Hematopoietic multipotent progenitor cell treated with erythropoietin and hydrocortisone succinate and interleukin-3 and kit ligand, for 8 days (in vitro differentiated cells): ENCODE results near the gene GALNT10.

Experiments used
- DNase-seq: peaks from one replicate; pipeline ENCODE4 v3.0.0-alpha.2; 2015

Gene GALNT10

DNA sequence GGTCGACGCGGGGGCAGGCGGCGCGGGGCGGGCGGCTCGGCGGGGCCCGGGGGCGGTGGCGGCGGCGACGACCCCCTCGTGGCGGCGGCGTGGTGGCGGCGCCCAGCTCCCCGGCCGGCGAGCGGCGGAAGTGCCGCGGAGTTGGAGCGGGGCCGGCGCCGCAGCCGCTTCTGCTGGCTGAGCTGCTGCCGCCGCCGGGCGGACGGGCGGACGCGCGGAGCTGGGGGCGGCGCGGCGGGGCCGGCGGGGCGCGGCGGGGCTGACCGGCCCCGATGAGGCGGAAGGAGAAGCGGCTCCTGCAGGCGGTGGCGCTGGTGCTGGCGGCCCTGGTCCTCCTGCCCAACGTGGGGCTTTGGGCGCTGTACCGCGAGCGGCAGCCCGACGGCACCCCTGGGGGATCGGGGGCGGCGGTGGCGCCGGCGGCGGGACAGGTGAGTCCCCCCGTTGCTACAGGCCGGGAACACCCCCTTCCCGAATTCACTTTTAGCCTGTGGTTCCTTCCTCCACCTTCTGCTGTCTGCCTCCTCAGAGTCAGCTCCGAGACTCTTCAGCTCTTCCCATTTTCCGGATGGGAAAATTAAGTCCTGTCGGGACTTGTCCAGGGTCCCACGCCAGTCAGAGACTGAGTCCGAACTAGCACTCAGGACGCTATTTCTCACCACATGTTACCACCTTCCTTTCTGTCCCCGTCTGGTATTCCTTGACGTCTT is at the start of gene GALNT10:
GALNT10 (plus strand) TSS at position 139 of the 710 bp plus-strand sequence; CDS start at position 273, 134 bp downstream.
- peak; percentile 59 for DNase-seq

GRCh38 chr5:154141745-154142221 is 48.8 kb upstream of the GALNT10 start:
- DNase-seq: no peak

DNA sequence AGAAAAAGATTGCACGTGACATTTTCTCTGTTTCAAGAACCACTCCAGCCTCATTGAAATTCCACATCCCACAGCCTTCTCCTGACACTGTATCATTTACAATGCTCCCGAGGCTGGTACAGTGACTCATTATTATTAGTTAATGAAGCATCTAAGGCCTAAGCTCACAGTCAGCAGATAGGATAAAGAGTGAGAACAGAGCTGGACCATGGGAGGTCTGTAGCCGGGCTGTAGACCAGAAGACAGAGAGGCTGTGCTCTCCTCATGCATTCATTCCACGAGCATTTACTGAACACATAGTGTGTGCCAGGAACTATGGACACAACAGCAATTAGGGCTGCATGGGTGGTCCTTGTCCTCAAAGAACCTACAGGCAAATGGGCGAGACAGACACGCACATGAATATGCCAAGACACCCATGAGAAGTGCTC is 47.3 kb upstream of the GALNT10 start:
- DNase-seq: no peak

GRCh38 chr5:154145268-154145667 is 45.3 kb upstream of the GALNT10 start:
- DNase-seq: no peak

DNA sequence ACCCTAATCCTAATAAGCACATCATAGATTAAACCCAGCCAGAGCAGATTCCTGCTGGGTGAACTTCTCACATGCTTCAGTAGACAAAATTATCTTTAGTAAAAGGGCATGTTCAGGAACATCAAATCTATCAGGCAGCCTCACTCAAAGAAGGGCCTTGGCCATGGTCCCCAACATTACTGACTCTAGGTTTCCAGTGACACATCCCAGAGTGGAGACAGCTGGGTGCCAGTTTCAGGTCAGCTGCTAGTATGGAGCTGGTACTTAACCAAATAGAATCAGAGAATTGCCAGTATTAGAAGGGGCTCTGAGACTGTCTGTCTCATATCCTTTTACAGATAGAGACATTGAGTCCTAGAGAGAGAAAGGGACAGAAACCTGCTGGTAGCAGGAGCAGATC is 44.1 kb upstream of the GALNT10 start:
- DNase-seq: no peak

- no peak for DNase-seq
Observed at GRCh38 chr5:154147666-154148065, 42.9 kb upstream of the GALNT10 start.

DNA sequence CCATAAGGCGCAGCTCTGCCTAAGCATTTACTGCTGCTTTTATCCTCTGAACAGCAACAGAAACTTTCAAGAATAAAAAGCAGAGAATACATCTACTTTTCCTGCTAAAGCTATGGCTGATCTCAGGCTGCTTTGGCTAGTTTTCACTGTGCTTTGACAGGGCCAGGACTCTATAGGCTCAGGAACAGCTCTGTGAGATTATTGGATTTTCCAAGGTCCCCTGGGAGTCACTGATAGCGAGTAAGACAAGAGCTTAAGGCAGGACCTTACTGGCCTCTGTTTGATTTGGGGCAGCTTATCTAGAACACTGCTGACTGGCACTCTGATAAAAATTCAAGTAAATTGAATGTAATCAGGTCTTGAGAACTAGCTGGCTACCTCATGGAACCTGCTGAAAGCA is 40.1 kb upstream of the GALNT10 start:
- DNase-seq: peak; percentile 4

- peak; percentile 13 for DNase-seq
Observed at GRCh38 chr5:154157483-154158378, 32.8 kb upstream of the GALNT10 start.

GRCh38 chr5:154158379-154158737 is 32.2 kb upstream of the GALNT10 start:
- no peak for DNase-seq

DNA sequence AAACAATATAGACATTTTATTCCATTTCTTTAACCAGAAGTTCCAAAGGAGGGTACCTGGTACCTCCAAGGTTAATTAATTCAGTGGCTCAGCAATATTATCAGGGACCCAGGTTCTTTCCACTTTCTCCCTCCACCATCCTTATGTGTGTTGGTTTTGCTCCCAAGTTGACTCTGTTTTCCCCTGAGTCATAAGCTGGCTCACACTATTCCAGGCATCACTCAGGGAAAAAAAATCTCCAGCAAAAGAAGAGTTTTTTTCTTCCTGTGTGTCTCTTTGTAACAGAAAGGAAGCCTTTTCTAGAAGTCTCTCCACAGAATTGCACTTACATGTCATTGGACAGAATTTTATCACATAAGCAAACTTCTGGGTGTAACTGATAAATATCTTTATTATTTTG is 31.2 kb upstream of the GALNT10 start:
- no peak for DNase-seq

GRCh38 chr5:154162539-154163151 is 27.9 kb upstream of the GALNT10 start:
- DNase-seq: no peak

DNA sequence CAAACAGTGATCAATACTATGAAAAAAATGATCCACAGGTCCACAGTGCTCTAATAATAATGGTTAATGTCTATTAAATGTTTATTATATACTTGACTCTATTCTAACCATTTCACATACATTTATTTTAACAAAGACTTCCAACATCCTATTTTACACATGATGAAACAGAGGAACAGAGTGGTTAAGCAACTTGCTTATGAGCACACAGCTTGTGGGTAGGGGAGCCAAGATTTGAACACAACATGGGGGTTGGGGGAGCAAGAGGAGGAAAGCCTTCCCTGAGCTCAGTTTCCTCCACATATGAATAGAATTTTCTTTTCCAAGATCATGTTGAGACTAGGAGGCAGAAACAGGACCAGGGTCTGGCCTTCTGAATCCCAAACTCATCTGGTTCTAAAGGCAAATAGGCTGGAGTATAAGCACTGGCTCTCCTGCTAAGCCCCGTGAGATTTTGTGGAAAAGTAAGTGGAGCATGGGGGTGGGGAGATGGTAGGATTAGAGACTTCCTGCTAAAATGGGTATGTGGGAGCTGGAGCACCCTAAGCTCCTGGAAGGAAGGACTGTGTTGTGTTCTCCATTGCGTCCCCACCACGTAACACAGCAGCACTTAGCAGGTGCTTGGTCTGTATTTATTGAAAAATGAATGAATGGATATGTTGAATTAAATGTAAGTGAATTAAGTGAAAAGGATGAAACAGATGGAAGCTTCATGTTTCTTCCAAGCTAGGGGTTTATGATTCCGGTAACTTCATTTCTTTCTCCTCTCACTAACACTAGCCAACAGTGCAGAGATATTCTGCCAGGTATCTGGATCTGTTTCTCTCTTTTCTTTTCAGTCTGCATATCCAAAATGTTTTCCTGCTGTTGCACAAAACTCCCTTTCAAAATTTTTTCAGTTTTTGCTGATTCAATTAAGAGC is 26.9 kb upstream of the GALNT10 start:
- no peak for DNase-seq

DNA sequence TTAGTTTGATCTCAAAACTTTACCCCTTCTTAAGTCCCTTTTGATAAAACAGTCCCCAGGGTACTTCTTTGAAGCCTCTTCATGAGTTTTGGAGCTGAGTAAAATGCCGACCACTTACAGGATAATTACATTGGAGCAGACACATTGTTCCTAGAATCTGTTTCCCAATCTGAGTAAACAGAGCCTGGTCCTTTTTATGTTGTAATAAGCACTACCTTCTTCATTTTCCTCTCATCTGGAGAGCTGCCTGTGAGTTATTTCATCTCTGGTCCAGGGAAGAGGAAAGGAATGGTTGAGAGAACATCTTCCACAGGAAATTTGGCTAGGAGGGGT is 26.3 kb upstream of the GALNT10 start:
- DNase-seq: no peak

- no peak for DNase-seq
Observed at GRCh38 chr5:154165886-154166285, 24.6 kb upstream of the GALNT10 start.

GRCh38 chr5:154166901-154167791 is 23.4 kb upstream of the GALNT10 start:
- DNase-seq: no peak

GRCh38 chr5:154168395-154168794 is 22.1 kb upstream of the GALNT10 start:
- no peak for DNase-seq

DNA sequence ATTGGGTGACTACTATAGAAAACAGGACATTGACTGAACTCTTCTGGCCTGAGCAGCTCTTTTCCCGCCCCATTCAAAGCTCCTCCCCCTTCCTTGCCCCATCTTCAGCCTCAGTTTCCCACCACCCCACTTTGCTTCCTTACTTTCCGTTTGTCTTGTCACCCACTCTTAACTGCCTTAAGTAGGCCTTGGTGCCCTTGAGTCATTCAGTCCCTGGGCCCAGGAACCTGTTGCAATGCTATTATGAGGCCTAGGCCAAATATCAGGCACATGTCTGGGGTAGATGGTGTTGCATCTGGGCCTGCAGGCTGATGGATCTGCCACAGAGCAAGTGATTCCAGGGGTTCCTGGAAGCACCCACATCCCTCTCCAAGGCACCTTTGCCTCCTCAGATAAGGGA is 17.7 kb upstream of the GALNT10 start:
- DNase-seq: no peak

- DNase-seq: no peak
Observed at GRCh38 chr5:154174091-154174490, 16.4 kb upstream of the GALNT10 start.

DNA sequence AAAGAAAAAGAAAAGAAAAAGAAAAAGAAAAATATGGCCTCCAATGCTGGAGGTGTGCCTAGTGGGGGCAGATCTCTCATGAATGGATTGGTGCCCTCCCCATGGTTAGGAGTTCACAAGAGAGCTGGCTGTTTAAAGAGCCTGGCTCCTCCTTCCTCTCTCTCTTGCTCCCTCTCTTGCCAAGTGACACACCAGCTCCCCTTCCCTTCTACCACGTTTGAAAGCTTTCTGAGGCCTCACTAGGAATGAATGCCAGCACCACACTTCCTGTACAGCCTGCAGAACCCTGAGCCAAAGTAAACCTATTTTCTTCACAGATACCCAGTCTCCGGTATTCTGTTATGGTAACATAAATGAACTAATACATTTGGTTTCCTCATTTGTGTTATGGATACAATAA is 14.4 kb upstream of the GALNT10 start:
- no peak for DNase-seq

GRCh38 chr5:154178661-154179060 is 11.9 kb upstream of the GALNT10 start:
- no peak for DNase-seq
